Mucosa of stomach (tissue), 1 donor: ENCODE data around the gene SUPT20HL1.
"Not testable (repeated sequence)": the region's sequence is repeated elsewhere in the genome, so short reads cannot be mapped to it uniquely, and the experiment has no call there.

Experiments
- H3K27me3 ChIP-seq: one replicate; pipeline ENCODE4 v1.7.0; 2013; ENCODE audit warnings: mild to moderate bottlenecking, low read length; ENCODE audit not compliant: control insufficient read depth, insufficient read depth
- H3K36me3 ChIP-seq: one replicate; pipeline ENCODE4 v1.7.0; 2013; ENCODE audit warnings: low read length; ENCODE audit not compliant: control insufficient read depth, insufficient read depth
- H3K4me1 ChIP-seq: one replicate; pipeline ENCODE4 v1.7.0; 2013; ENCODE audit warnings: mild to moderate bottlenecking, low read length; ENCODE audit not compliant: control insufficient read depth, insufficient read depth
- H3K4me3 ChIP-seq: one replicate; pipeline ENCODE4 v1.7.0; 2013; ENCODE audit warnings: low read length
- H3K9ac ChIP-seq: one replicate; pipeline ENCODE4 v1.7.0; 2013; ENCODE audit warnings: mild to moderate bottlenecking, low read length, moderate library complexity
- H3K9me3 ChIP-seq: one replicate; pipeline ENCODE4 v1.7.0; 2013; ENCODE audit warnings: mild to moderate bottlenecking, low read length, moderate library complexity; ENCODE audit not compliant: control insufficient read depth
- donor health status: Pancreatic carcinoma.

The SUPT20HL1 gene

DNA sequence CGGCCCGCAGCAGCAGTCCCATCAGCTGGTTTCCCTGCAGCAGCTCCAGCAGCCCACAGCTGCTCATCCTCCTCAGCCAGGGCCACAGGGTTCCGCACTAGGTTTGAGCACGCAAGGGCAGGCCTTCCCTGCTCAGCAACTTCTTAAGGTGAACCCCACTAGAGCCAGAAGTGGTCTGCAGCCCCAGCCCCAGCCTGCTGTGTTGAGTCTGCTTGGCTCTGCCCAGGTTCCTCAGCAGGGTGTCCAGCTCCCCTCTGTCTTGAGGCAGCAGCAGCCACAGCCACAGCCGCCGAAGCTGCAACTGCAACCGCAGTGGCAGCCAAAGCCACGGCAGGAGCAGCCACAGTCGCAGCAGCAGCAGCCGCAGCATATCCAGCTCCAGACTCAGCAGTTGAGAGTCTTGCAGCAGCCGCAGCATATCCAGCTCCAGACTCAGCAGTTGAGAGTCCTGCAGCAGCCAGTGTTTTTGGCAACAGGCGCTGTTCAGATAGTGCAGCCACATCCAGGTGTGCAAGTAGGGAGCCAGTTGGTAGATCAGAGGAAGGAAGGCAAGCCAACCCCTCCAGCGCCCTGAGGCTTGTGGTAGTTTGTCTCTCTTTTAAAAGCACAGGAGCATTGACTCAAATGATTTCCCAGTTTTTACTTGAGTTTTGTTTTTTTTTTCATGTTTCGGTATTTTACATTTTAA is 4.6 kb downstream of the SUPT20HL1 start:
- H3K27me3 ChIP-seq, result no peaks in the 10 kb centered on the region

DNA sequence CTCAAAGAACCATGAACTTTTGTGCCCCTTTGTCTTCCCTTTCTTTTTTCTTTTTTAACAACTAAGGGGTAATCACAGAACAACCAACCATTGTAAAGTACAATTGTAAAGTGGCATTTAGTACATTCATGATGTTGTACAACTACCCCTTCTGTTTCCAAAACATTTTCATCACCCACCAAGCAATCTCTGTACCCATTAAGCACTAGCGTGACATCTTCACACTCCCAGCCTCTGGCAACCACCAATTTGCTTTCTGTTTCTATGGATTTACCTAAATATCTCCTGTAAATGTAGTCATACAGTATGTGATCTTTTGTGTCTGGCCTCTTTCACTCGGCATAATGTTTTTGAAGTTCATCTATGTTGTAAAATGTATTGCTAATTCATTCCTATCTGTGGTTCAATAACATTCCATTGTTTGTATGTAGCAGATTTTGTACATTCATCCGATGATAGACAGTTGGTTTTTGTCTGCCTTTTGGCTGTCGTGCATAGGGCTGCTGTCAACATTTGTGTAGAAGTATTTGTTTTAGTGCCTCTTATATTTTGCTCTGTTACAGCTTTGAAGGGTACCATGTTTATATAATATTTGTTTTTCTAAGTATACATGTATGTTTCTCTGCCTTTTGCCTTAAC is 6.4 kb downstream of the SUPT20HL1 start:
- not testable (repeated sequence) for H3K27me3 ChIP-seq, H3K4me3 ChIP-seq, H3K9ac ChIP-seq, H3K4me1 ChIP-seq, H3K36me3 ChIP-seq, H3K9me3 ChIP-seq

More for the DNA sequence above, 4.6 kb downstream of the SUPT20HL1 start:
- Histone ChIP-seq H3K9me3 (no peaks in the 10 kb centered on the region), H3K4me3 (no peak overlapping the region), H3K4me1 (no peaks in the 10 kb centered on the region), H3K9ac (no peak overlapping the region), H3K36me3 (no peaks in the 10 kb centered on the region)

DNA sequence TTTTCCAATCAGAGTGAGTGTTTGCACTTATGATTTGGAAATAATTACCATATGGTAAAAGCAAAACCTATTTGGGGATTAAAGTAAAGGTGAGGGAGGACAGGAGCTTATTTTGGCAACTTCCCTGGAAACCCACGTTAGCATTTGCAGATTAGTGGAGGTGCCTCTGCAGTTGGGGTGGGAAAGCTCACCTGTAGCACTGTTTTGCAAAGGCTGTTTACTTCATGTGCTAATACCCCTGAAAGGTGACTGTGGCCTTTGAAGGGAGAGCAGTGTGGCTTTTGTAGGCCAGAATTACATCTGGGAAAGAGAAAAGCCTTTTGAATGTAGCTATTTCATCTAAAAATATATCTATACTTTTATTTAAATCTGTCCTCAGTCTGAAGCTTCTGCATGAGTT is 9.4 kb downstream of the SUPT20HL1 start:
- Histone ChIP-seq H3K9me3 (no peaks in the 10 kb centered on the region), H3K36me3 (no peaks in the 10 kb centered on the region), H3K4me1 (no peaks in the 10 kb centered on the region), H3K4me3 (no peak overlapping the region), H3K9ac (no peak overlapping the region), H3K27me3 (no peaks in the 10 kb centered on the region)

DNA sequence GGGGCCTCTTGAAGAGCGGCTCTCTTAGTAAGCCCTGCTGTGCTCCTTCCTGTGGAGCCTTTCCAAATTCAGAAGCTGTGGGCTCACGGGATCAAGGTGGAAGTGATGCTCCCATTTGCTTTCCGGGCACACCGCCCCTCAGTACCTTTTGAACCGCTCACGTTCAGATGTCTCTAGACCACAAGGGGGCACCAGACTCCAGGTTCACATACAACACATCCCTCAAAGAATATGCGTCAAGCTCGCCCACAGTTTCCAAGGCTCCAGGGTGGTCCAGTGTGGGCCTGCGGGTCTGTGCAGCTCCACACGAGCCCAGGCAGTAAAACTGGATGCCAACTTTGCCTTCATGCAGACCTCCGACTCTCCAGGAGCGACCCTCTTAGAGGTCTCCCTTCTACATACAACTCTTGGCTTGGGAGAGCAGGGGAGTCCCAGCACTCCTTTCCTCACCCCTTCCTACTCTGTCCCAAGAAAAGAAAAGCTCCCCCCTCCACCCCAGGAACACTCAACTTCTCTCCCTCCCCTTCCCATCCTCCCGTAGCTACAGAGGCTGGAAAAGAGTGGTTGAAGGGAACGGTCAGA is 11.0 kb downstream of the SUPT20HL1 start:
- H3K4me3 ChIP-seq, result no peak overlapping the region
- H3K36me3 ChIP-seq, result no peaks in the 10 kb centered on the region
- H3K9ac ChIP-seq, result no peak overlapping the region
- H3K27me3 ChIP-seq, result no peaks in the 10 kb centered on the region
- H3K9me3 ChIP-seq, result no peaks in the 10 kb centered on the region
- no peaks in the 10 kb centered on the region for H3K4me1 ChIP-seq

DNA sequence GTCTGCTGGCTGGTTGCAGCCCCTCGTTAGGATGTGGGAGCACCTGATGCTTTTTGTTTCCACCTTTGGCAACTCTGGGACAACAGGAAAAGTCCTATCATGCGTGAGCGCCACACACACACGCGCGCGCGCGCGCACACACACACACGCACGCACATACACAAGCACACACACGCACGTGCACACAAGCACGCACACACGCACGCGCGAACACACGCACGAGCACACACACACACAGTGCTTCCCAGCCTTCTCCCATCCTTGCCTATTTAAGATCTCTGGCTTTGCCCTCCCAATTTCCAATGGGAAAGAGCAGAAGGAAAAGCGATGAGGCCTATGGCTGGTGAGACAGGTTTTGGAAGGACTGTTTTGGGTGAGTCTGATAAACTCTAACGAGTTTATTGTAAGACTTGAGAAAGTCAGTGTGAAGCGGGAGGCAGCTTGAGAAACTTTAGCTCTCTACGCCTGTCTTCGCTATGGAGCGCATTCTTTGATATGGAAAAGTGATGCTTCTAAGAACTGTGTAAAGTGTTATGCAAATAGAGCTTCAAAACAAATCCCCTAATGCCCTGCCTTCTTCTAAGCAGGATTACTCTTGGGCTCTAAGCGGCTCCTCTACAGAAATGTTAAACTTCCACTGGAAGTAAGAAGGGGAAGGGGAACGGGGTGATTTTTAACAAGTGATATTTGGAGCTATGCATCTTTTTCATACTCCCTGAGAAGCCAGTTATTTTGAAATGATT is 11.8 kb downstream of the SUPT20HL1 start:
- H3K27me3 ChIP-seq, result no peaks in the 10 kb centered on the region
- no peaks in the 10 kb centered on the region for H3K36me3 ChIP-seq
- no peaks in the 10 kb centered on the region for H3K4me1 ChIP-seq
- no peaks in the 10 kb centered on the region for H3K9me3 ChIP-seq
- H3K9ac ChIP-seq, result no peak overlapping the region
- H3K4me3 ChIP-seq, result no peak overlapping the region

DNA sequence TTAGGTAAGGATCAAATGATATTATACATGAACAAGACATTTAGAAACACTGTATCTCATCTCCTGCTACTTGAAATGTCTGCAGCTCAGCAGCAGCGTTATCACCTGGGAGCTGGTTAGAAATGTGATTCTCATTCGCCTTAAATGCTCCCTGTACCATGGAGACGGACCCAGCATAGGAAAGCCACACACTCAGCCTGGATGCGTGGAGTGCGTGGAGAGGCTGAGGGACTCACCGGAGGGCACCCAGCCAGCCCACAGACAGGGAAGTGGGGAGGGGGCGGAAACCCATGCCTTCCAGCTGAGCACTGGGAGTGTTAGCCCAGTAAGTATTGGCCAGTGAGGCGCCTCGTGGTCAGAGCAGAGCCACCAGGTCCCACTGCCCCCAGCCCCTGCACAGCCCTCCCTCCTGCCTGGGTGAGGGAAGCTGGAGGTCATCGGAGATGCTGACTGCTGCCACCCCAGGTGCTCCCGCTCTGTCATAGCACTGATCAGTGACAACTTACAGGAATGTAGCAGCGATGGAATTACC is 15.2 kb downstream of the SUPT20HL1 start:
- Histone ChIP-seq H3K27me3 (no peaks in the 10 kb centered on the region), H3K4me3 (no peak overlapping the region), H3K36me3 (no peaks in the 10 kb centered on the region), H3K9ac (no peak overlapping the region), H3K4me1 (no peaks in the 10 kb centered on the region), H3K9me3 (no peaks in the 10 kb centered on the region)

DNA sequence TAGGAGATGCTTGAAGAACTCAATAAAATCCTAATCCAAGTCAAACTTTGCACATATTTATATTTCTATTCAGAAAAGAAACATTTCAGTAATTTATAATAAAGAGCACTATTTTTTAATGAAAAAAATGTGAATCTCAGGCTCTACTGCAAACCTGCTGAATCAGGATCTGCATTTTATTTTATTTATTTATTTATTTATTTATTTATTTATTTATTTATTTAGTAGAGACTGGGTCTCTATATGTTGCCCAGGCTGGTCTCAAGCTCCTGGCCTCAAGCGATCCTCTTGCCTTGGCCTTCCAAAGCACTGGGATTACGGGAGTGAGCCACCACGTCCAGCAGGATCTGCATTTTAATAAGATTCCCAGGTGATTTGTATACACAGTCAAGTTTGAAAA is 16.0 kb downstream of the SUPT20HL1 start:
- Histone ChIP-seq H3K4me3 (no peak overlapping the region), H3K9ac (no peak overlapping the region), H3K27me3 (no peaks in the 10 kb centered on the region), H3K4me1 (no peaks in the 10 kb centered on the region), H3K9me3 (no peaks in the 10 kb centered on the region), H3K36me3 (no peaks in the 10 kb centered on the region)

DNA sequence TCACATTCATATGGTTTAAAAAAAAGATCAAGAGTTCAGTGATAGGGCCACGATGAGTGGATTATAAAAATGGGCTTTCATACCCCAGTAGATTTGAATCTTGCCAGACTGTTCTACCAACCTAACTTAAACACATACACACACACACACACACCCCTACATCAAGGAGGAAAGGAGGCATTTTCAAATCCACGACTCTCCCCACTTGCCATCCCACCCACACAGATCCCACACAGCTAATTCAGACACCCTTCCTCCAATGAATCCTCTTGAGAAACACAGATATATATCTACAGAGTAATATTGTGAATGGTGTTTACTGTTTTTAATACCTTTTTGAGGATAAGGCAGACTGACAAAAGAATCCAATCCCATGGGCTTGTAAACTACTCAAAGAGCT is 16.8 kb downstream of the SUPT20HL1 start:
- Histone ChIP-seq H3K27me3 (no peaks in the 10 kb centered on the region), H3K36me3 (no peaks in the 10 kb centered on the region), H3K9me3 (no peaks in the 10 kb centered on the region)

DNA sequence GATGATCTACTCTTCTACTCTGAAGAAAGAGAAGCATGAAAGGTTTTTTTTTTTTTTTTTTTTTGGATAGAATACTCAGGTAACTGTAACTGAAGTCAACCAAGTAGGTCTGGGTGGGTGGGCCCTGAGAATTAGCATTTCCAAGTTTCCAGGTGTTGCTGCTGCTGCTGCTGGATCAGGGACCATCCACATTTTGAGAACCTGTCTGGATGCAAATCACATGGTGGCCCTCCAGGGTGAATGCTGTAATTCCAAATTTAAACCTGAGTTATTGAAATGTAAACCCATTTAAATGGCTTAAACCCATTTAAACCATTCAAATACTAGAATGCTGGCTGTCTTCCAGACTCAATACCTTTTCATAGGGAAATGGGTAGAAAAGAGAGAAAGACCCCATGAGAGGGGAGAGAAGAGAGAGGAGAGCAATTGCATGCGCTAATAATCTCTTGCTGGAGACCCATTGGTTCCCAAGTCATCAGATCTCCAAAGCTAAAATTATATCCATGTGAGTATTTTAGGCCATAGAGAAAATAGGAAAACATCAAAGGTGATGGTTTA is 17.6 kb downstream of the SUPT20HL1 start:
- no peaks in the 10 kb centered on the region for H3K4me1 ChIP-seq
- H3K36me3 ChIP-seq, result no peaks in the 10 kb centered on the region
- no peaks in the 10 kb centered on the region for H3K9me3 ChIP-seq
- H3K4me3 ChIP-seq, result no peak overlapping the region
- no peaks in the 10 kb centered on the region for H3K27me3 ChIP-seq
- H3K9ac ChIP-seq, result no peak overlapping the region

More for the DNA sequence above, 16.8 kb downstream of the SUPT20HL1 start:
- Histone ChIP-seq H3K4me1 (no peaks in the 10 kb centered on the region), H3K4me3 (no peak overlapping the region), H3K9ac (no peak overlapping the region)

DNA sequence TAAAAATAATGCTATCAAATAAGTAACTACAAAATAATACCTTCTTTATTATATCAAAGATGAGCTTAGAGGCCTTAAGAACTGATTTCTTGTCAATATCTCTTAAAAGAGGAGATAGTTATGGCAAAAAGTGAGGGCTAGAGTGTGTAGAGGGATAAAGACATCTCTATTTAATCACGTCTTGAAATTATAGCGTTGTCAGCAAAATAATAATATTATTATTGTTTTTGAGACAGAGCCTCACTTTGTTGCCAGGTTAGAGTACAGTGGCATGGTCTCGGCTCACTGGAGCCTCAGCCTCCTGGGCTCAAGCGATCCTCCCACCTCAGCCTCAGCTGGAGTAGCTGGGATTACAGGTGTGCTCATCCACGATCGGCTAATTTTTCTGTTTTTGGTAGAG is 18.3 kb downstream of the SUPT20HL1 start:
- Histone ChIP-seq H3K27me3 (no peaks in the 10 kb centered on the region), H3K4me1 (no peaks in the 10 kb centered on the region), H3K9ac (no peak overlapping the region), H3K4me3 (no peak overlapping the region), H3K9me3 (no peaks in the 10 kb centered on the region), H3K36me3 (no peaks in the 10 kb centered on the region)

DNA sequence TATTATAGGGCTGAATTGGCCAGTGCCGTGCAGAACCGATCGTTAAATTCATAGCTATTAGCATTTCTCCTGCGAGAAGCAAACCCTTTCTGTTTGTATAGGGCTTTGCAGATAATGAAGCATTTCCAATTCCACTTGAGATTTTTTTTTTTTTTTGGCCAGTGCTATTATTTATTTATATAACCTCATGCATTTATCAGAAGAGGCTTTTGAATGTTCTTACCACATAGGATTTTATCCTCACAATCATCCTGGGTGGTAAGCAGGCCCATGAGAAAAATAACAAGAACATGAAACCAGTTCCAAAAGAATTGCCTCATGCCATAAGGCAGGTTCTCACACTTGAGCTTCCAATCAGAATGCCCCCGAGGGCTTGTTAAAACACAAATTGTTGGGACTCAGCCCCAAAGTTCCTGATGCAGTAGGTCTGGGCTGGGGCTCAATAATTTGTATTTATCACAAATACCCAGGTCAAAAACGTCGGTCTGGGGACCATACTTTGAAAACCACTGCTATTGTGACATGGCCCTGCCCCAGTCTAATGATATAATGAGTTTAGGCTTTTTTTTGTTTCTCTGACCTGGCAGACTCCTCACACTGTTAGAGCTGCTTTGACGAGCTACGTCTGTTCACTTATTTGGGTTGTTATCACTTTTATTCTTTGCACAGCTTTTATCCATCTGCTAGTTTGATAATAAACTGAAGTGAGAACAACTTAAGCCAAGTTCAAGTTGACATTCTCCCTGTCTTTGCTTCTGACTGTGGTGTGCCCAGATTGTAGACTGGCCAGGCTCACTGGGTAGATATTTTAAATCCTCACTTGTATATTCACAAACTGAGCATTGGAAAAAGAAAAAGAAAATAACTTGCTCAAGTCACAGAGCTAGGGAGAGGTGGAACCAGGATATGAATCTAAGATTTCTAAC is 20.1 kb downstream of the SUPT20HL1 start:
- no peak overlapping the region for H3K4me3 ChIP-seq
- no peaks in the 10 kb centered on the region for H3K27me3 ChIP-seq
- no peak overlapping the region for H3K9ac ChIP-seq
- H3K36me3 ChIP-seq, result no peaks in the 10 kb centered on the region
- H3K9me3 ChIP-seq, result no peaks in the 10 kb centered on the region
- no peaks in the 10 kb centered on the region for H3K4me1 ChIP-seq
